HG03469 (cell line): Measurements from ENCODE around the gene TAF9B.
A peak's percentile ranks its signal among the peaks of the same experiment; 100 is the strongest.
"Not testable (repeated sequence)": the region's sequence is repeated elsewhere in the genome, so short reads cannot be mapped to it uniquely, and the experiment has no call there.

ENCODE experiments used
- ATAC-seq: cut with Tn5 transposase; IDR thresholded peaks from one replicate; pipeline ENCODE4 v1.9.1; 2021; ENCODE audit warnings: mild to moderate bottlenecking, moderate library complexity, moderate number of reproducible peaks; ENCODE audit not compliant: unreplicated experiment

TAF9B gene

DNA sequence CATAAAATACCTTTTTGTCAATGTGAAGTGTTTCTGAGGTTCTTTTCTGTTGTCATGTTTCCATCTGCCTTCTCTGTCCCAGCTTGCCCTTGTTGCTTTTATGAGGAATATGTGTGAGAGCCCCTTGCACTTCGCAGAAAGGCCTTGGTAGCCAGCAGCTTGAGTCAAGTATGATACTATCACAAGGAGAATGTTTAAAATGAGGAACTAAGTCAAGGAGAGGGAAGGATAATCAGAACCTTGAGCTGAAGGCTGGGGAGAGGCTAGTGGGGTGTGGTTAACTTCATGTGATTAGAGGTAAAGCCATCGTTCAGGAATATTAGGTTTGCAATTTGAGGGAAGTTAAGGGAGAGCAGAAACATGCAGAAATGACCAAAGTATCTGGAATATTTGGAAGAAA lies 22.7 kb downstream of the TAF9B start:
- ATAC-seq: no peak

DNA sequence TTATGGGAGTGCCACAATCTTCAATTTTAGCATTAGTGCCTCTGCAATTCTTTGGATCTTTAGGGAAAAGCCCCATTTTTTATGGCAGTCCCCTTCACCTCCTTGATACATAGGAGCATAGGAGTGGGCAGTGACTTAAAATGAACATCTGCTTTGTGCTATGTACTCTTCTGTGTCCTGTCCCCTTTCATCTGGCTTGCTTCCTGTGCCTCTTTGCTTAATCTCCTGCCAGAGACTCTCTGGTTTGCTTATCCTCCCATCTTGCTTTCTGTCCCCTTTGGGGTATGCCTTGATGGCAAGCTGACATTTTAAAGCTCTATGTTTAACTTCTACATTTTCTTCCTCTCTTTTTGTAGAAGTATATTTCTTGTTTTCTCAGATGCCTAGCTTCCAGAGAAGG lies 23.1 kb downstream of the TAF9B start:
- no peak for ATAC-seq

DNA sequence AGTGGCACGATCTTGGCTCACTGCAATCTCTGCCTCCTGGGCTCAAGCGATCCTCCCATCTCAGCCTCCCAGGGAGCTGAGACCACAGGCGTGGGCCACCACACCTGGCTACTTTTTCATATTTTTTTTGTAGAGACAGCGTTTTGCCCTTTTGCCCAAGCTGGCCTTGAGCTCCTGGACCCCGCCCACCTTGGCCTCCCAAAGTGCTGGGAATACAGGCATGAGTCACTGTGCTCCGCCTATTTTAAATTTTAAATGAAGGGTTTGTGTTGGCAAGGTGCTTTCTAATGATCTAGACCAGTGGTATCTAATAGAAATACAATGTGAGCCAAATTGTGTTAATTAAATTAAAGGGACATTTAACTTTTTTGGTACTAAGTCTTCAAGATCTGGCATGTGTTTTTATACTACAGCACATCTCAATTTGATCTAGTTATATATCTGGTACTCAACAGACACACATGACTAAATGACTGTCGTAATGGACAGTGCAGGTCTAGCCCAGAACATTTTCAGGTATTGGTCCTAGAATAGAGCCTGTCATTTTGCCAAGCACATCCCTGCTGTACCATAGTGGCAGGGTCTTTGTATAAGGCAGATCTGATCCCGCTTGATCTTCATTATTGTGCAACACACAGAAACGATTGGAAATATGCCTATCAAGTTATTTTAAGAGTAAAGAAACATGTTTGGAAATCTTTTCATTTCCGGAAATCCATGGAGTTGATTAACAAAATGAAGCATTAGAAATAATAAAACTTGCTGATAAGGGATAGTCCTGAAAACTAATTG lies 28.1 kb downstream of the TAF9B start:
- ATAC-seq: no peak

DNA sequence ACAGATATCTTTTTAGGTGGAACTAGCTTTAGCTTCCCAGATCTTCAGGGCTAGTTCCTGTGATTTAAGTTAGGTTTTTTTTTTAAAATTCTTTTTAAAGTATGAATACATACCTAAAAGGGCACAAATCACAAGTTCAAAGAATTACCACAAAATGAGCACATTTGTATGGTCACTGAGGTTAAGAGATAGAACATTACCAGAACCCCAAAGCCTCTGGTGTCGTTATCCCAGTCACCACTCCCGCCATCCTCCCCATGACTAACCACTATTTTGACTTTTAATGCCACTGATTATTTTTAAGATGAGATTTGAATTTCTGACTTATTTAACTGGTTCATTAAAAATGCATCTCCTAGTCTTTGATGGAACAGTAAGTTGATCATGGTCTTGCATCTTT lies 30.0 kb downstream of the TAF9B start:
- no peak for ATAC-seq

DNA sequence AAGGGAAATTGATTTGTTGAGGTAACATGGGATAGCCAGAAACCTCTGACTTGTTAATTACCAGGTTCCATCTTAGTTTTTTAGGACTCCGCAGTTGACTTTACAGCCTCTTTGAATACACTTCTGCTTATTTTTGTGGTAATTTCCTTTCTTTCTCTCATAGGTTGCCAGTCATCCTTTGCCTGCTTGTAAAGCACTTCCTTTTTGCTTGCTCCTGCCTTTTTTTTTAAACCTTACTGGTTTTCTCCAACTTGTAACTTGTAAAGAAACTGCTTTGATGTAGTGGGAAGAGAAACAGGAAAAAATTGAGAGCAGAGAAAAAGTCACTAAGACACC lies 32.8 kb downstream of the TAF9B start:
- ATAC-seq: no peak

DNA sequence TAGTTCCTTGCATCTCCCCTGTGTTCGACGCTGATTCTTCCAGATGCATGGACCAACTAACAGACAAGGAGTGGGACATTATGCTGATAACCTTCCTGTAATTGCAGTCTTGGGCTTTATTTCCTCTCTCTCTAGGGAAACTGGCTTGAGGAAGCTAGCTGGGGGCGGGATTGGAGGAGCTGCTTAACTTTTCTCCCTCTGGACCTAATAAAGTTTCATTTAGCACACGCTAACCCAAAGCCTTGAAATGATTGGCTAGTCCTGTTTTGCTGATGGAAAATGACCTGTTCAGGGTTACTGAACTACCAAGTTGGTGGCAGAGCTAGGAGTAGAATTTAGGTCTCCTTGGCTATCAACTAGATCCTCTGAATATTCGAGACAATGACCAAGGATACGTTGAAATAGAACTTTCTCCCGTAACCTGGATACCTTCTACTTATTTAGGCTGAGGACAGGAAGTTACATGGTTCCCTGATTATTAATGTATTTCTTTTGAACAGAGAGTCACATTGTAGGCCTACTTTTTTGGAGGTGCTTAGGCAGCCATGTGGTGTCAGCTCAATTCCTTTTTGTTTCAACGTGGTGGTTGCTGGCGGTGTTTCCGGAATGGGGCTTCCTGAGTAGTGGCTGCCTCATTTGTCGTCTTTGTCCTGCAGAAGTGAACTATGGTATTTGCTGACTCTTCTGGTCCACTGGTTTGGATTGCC lies 33.4 kb downstream of the TAF9B start:
- ATAC-seq: no peak

DNA sequence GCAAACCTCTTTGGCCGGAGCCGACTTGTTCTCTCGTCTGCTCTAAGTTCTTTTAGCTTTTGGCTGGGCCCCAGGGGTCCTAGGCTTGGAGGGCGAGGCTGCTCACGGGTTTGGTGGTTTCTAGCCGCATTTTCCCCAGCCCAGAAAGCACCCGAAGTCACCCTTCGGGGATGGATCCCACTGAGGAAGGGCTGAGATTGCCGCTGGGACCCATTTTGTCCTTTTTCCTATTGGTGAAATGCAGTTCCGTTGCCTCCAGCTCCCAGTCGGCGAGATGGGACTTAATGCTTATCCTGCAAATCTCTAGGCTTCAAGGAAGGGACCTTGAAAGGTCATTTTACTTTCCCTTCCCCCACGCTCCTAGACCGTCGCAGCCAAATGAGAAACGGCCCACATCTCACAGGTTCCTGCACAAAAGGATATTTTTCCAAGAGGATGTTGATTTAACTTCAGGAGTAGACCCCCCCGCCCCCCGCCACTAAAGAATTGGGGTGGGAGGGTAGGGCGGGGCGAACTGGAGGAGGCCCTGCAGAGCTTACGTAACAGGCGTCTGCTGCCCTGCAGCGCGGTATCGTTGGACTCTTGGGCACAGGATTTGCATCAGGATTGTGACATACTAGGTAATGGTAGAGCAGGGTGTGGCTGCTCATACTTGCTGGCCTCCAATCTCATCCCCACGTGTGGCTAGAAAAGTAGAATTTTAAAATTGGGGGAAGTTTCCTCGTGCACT lies 34.8 kb downstream of the TAF9B start:
- no peak for ATAC-seq

DNA sequence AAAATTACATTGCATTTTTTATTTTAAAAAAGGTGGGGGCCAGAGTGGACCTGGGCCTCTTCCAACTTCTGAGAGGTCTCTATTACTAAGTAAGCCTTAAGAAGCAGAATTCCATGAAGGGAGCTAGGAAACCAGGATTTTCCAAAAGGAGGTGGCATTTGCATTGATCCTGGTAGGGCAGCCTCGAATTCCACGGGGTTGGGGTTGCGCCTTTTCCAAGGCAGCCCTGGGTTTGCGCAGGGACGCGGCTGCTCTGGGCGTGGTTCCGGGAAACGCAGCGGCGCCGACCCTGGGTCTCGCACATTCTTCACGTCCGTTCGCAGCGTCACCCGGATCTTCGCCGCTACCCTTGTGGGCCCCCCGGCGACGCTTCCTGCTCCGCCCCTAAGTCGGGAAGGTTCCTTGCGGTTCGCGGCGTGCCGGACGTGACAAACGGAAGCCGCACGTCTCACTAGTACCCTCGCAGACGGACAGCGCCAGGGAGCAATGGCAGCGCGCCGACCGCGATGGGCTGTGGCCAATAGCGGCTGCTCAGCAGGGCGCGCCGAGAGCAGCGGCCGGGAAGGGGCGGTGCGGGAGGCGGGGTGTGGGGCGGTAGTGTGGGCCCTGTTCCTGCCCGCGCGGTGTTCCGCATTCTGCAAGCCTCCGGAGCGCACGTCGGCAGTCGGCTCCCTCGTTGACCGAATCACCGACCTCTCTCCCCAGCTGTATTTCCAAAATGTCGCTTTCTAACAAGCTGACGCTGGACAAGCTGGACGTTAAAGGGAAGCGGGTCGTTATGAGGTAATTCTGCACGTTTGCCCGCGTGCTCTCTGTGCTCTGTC lies 35.6 kb downstream of the TAF9B start, which contains the start of gene PGK1:
PGK1 (plus strand) TSS at position 626 of the 824 bp plus-strand sequence; CDS start at position 719, 93 bp downstream.
- ATAC-seq: peak; percentile 89

DNA sequence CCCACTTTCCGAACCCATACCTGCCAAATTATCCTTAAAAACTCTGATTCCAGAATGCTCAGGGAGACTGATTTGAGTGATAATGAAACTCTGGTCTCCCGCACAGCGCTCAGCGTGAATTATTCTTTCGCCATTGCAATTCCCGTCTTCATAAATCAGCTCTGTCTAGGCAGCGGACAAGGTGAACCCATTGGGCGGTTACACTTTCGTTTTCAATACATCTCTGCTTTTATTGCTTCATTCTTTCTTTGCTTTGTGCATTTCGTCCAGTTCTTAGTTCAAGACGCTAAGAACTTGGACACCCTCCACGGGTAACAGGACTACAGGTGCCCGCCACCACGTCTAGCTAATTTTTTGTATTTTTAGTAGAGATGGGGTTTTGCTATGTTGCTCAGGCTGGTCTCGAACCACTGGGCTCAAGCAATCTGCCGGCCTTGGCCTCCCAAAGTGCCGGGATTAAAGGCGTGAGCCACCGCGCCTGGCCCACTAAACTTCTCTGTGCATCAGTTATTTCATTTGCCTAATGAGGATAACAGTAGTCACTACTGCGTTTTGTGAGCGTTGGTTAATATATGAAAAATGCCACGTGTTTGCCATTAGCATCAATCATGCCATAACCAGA lies 36.3 kb downstream of the TAF9B start:
- ATAC-seq: no peak

DNA sequence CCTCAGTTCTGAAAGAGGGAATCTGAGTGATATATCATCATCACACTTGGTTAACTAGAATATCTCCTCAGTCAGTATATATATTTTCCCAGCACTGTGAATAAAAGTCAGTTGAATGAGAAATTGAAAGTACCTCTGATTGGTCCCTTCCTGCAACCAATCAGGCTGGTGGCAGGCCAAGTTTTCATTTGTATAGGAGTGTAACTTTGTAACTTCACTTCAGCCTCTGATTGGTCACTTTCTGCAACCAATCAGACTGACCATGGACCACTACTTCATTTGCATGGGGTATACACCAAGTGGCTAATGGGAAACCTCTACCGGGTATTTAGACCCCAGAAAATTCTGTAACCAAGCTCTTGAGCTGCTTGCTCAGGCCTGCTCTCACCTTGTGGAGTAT lies 37.4 kb downstream of the TAF9B start:
- no peak for ATAC-seq

DNA sequence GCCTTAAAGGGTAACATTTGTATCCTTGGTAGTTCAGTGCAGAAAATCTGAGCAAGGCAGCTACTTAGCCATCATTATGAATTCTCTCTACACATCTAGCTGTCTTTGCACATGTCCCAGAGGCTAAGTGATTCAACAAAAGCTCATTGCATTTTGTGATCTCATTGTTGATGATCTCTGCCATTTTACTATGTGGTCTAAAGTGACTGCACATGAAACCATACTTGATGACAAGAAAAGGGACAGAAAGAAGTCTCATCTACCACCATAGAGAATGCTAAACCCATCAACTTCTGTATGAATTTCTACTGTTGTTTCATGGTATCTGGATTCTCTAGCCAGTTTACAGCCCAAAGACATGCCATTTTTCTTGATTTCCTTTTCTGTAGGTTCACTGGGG lies 41.3 kb downstream of the TAF9B start:
- ATAC-seq: no peak

DNA sequence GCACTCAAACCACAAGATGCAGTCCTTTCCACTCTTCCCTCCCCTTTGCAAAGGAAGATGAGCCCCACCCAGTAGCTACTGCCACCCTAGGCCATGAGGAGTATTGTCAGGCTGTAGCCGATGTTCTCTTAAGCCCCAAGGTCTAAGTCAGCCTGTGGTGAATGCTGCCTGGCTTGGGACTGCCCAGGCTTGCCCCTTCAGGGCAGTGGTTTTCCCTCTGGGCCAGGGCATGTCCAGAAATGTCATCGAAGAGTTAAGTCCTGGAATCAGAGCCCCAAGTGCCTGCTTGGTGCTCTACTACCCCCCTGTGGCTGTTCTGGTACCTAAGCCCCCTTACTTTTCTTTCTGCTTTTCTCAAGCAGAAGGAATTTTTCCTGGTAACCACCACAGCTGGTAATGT lies 47.2 kb downstream of the TAF9B start:
- peak; percentile 62 for ATAC-seq

DNA sequence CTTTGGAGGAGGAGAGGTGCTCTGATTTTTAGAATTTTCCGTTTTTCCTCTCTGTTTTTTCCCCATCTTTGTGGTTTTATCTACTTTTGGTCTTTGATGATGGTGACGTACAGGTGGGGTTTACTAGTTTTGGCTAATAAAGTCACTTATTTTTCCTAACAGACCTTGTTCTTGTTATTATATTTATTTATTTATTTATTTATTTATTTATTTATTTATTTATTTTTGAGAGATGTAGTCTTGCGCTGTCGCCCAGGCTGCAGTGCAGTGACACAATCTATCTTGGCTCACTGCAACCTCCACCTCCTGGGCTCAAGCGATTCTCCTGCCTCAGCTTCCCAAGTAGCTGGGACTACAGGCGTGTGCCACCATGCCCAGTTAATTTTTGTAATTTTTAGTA lies 58.0 kb downstream of the TAF9B start:
- not testable (repeated sequence) for ATAC-seq
